ENCODE data around the gene CKMT1B. TPM values are rescaled to one million over a fixed set of nuclear protein-coding genes. Genes with fewer than 3 reads are reported as not detected.
"Not testable (repeated sequence)": the region's sequence is repeated elsewhere in the genome, so short reads cannot be mapped to it uniquely, and the experiment has no call there.

CKMT1B gene
- total RNA-seq (not detected), polyA plus RNA-seq (not detected)

GRCh38 chr15:43593328-43594190, at the start of gene CKMT1B:
Gene CKMT1B, plus strand, starts transcription at chr15:43594027. Its CDS starts 192 bp downstream, at chr15:43594219.
- H3K36me3 ChIP-seq (ENCODE audit: insufficient read depth, low read length); H3K36me3 Mint-ChIP-seq; H3K9me3 Mint-ChIP-seq; POLR2A ChIA-PET; DNase-seq; H3K27me3 ChIP-seq (ENCODE audit: insufficient read depth, low read length, poor library complexity, severe bottlenecking); H3K4me3 Mint-ChIP-seq; CTCF ChIA-PET; H3K4me1 ChIP-seq (ENCODE audit: insufficient read depth, low read length); H3K27ac Mint-ChIP-seq; H3K4me1 Mint-ChIP-seq; H3K4me3 ChIP-seq (ENCODE audit: low read length); H3K9me3 ChIP-seq (ENCODE audit: low read length); H3K27ac ChIP-seq (ENCODE audit: low read depth, low read length): not testable (repeated sequence)
- H3K27me3 Mint-ChIP-seq = peaks cover 4 to 11% of the 10 kb centered on the region in 2 donors

GRCh38 chr15:43544266-43544665, 49.6 kb upstream of the CKMT1B start:
- no peaks in the 10 kb centered on the region for H3K4me1 ChIP-seq (ENCODE audit: insufficient read depth, low read length)
- POLR2A ChIA-PET = no interaction called here

GRCh38 chr15:43545426-43545825, 48.4 kb upstream of the CKMT1B start:
- ChIA-PET POLR2A (no interaction called here), CTCF (no interaction called here)
- Mint-ChIP-seq H3K27ac (no peak overlapping the region), H3K36me3 (peaks cover 2 to 12% (median 10%) of the 10 kb centered on the region in 3 donors), H3K27me3 (no peaks in the 10 kb centered on the region), H3K4me3 (no peak overlapping the region), H3K9me3 (no peaks in the 10 kb centered on the region), H3K4me1 (peaks cover 0 to 4% (median 4%) of the 10 kb centered on the region in 3 donors)
- Histone ChIP-seq H3K4me1 (ENCODE audit: insufficient read depth, low read length) (no peaks in the 10 kb centered on the region), H3K27me3 (ENCODE audit: insufficient read depth, low read length, poor library complexity, severe bottlenecking) (no peaks in the 10 kb centered on the region), H3K27ac (ENCODE audit: low read depth, low read length) (no peak overlapping the region), H3K9me3 (ENCODE audit: low read length) (no peaks in the 10 kb centered on the region), H3K36me3 (ENCODE audit: insufficient read depth, low read length) (no peaks in the 10 kb centered on the region), H3K4me3 (ENCODE audit: low read length) (no peak overlapping the region)
- DNase-seq = no peak

More at GRCh38 chr15:43544266-43544665, 49.6 kb upstream of the CKMT1B start:
- no peak overlapping the region for H3K4me3 Mint-ChIP-seq
- H3K4me1 Mint-ChIP-seq = peaks cover 0 to 4% (median 4%) of the 10 kb centered on the region in 3 donors
- CTCF ChIA-PET = no interaction called here
- H3K27ac ChIP-seq (ENCODE audit: low read depth, low read length) = no peak overlapping the region
- H3K27me3 Mint-ChIP-seq = no peaks in the 10 kb centered on the region
- no peaks in the 10 kb centered on the region for H3K9me3 ChIP-seq (ENCODE audit: low read length)
- no peaks in the 10 kb centered on the region for H3K9me3 Mint-ChIP-seq
- no peak overlapping the region for H3K4me3 ChIP-seq (ENCODE audit: low read length)
- no peak for DNase-seq
- peak overlapping the region in 1 of 8 donors; percentile 50 for H3K27ac Mint-ChIP-seq
- peaks cover 4 to 11% (median 10%) of the 10 kb centered on the region in 3 donors for H3K36me3 Mint-ChIP-seq
- H3K27me3 ChIP-seq (ENCODE audit: insufficient read depth, low read length, poor library complexity, severe bottlenecking) = no peaks in the 10 kb centered on the region
- no peaks in the 10 kb centered on the region for H3K36me3 ChIP-seq (ENCODE audit: insufficient read depth, low read length)

GRCh38 chr15:43547539-43547938, 46.3 kb upstream of the CKMT1B start:
- no peak for DNase-seq
- Mint-ChIP-seq H3K4me3 (no peak overlapping the region), H3K9me3 (no peaks in the 10 kb centered on the region)

GRCh38 chr15:43550527-43551363, 43.1 kb upstream of the CKMT1B start:
- H3K27me3 Mint-ChIP-seq = no peaks in the 10 kb centered on the region
- Histone ChIP-seq H3K4me3 (ENCODE audit: low read length) (no peak overlapping the region), H3K27me3 (ENCODE audit: insufficient read depth, low read length, poor library complexity, severe bottlenecking) (no peaks in the 10 kb centered on the region), H3K4me1 (ENCODE audit: insufficient read depth, low read length) (no peaks in the 10 kb centered on the region), H3K9me3 (ENCODE audit: low read length) (no peaks in the 10 kb centered on the region), H3K36me3 (ENCODE audit: insufficient read depth, low read length) (no peaks in the 10 kb centered on the region), H3K27ac (ENCODE audit: low read depth, low read length) (no peak overlapping the region)
- H3K4me1 Mint-ChIP-seq = no peaks in the 10 kb centered on the region
- no peak for DNase-seq
- CTCF ChIA-PET = no interaction called here
- no peak overlapping the region for H3K4me3 Mint-ChIP-seq
- peaks cover 7 to 31% (median 10%) of the 10 kb centered on the region in 3 donors for H3K36me3 Mint-ChIP-seq
- H3K27ac Mint-ChIP-seq = peak overlapping the region in 3 of 8 donors; percentile 2 to 48 (median 22)
- POLR2A ChIA-PET = no interaction called here
- H3K9me3 Mint-ChIP-seq = no peaks in the 10 kb centered on the region

More at GRCh38 chr15:43547539-43547938, 46.3 kb upstream of the CKMT1B start:
- Histone ChIP-seq H3K27me3 (ENCODE audit: insufficient read depth, low read length, poor library complexity, severe bottlenecking) (no peaks in the 10 kb centered on the region), H3K4me1 (ENCODE audit: insufficient read depth, low read length) (no peaks in the 10 kb centered on the region), H3K9me3 (ENCODE audit: low read length) (no peaks in the 10 kb centered on the region), H3K36me3 (ENCODE audit: insufficient read depth, low read length) (no peaks in the 10 kb centered on the region), H3K4me3 (ENCODE audit: low read length) (no peak overlapping the region), H3K27ac (ENCODE audit: low read depth, low read length) (no peak overlapping the region)
- H3K27me3 Mint-ChIP-seq = no peaks in the 10 kb centered on the region
- POLR2A ChIA-PET = no interaction called here
- peaks cover 4 to 22% (median 10%) of the 10 kb centered on the region in 3 donors for H3K36me3 Mint-ChIP-seq
- CTCF ChIA-PET = no interaction called here
- no peaks in the 10 kb centered on the region for H3K4me1 Mint-ChIP-seq
- H3K27ac Mint-ChIP-seq = no peak overlapping the region

GRCh38 chr15:43552256-43552655, 41.6 kb upstream of the CKMT1B start:
- H3K36me3 ChIP-seq (ENCODE audit: insufficient read depth, low read length) = no peaks in the 10 kb centered on the region
- no peak overlapping the region for H3K4me3 Mint-ChIP-seq
- H3K27ac Mint-ChIP-seq = peak overlapping the region in 1 of 8 donors; percentile 75
- H3K27me3 ChIP-seq (ENCODE audit: insufficient read depth, low read length, poor library complexity, severe bottlenecking) = no peaks in the 10 kb centered on the region
- no peaks in the 10 kb centered on the region for H3K4me1 Mint-ChIP-seq
- POLR2A ChIA-PET = no interaction called here
- CTCF ChIA-PET = no interaction called here
- H3K27me3 Mint-ChIP-seq = no peaks in the 10 kb centered on the region
- DNase-seq = no peak
- no peaks in the 10 kb centered on the region for H3K4me1 ChIP-seq (ENCODE audit: insufficient read depth, low read length)
- H3K9me3 Mint-ChIP-seq = no peaks in the 10 kb centered on the region
- no peaks in the 10 kb centered on the region for H3K9me3 ChIP-seq (ENCODE audit: low read length)
- H3K27ac ChIP-seq (ENCODE audit: low read depth, low read length) = no peak overlapping the region
- H3K36me3 Mint-ChIP-seq = peaks cover 5 to 37% (median 6%) of the 10 kb centered on the region in 3 donors
- no peak overlapping the region for H3K4me3 ChIP-seq (ENCODE audit: low read length)

- H3K4me3 ChIP-seq (ENCODE audit: low read length) = no peak overlapping the region
- no peaks in the 10 kb centered on the region for H3K9me3 ChIP-seq (ENCODE audit: low read length)
- no peak overlapping the region for H3K27ac Mint-ChIP-seq
- H3K27me3 Mint-ChIP-seq = no peaks in the 10 kb centered on the region
- H3K36me3 Mint-ChIP-seq = peaks cover 0 to 37% (median 7%) of the 10 kb centered on the region in 3 donors
- ChIA-PET CTCF (no interaction called here), POLR2A (no interaction called here)
- no peak overlapping the region for H3K27ac ChIP-seq (ENCODE audit: low read depth, low read length)
- no peak overlapping the region for H3K4me3 Mint-ChIP-seq
- no peaks in the 10 kb centered on the region for H3K4me1 Mint-ChIP-seq
- DNase-seq = no peak
- no peaks in the 10 kb centered on the region for H3K9me3 Mint-ChIP-seq
- H3K27me3 ChIP-seq (ENCODE audit: insufficient read depth, low read length, poor library complexity, severe bottlenecking) = no peaks in the 10 kb centered on the region
- H3K4me1 ChIP-seq (ENCODE audit: insufficient read depth, low read length) = no peaks in the 10 kb centered on the region
- H3K36me3 ChIP-seq (ENCODE audit: insufficient read depth, low read length) = no peaks in the 10 kb centered on the region
These were observed 40.8 kb upstream of the CKMT1B start for GRCh38 chr15:43552986-43553385.

- POLR2A ChIA-PET; DNase-seq; H3K4me1 ChIP-seq (ENCODE audit: insufficient read depth, low read length); H3K36me3 ChIP-seq (ENCODE audit: insufficient read depth, low read length); H3K27ac ChIP-seq (ENCODE audit: low read depth, low read length); H3K27me3 Mint-ChIP-seq; H3K4me1 Mint-ChIP-seq; H3K4me3 Mint-ChIP-seq; H3K27ac Mint-ChIP-seq; H3K9me3 Mint-ChIP-seq; H3K27me3 ChIP-seq (ENCODE audit: insufficient read depth, low read length, poor library complexity, severe bottlenecking); CTCF ChIA-PET; H3K9me3 ChIP-seq (ENCODE audit: low read length); H3K4me3 ChIP-seq (ENCODE audit: low read length): not testable (repeated sequence)
- peaks cover 3 to 11% (median 3%) of the 10 kb centered on the region in 3 donors for H3K36me3 Mint-ChIP-seq
These were observed 31.1 kb upstream of the CKMT1B start for GRCh38 chr15:43562753-43563152.

All from CD8-positive, alpha-beta memory T cell (primary cell).